GM12892 (cell line): ENCODE measurements around the gene NOVA2.

Source experiments
- POLR2AphosphoS5 ChIP-seq: IDR thresholded peaks from 2 replicates; pipeline ENCODE4 v1.6.1; 2011; ENCODE audit warnings: low read depth, low read length, control low read depth
- TAF1 ChIP-seq: IDR thresholded peaks from 2 replicates; pipeline ENCODE4 v1.6.1; 2011; ENCODE audit warnings: low read depth, mild to moderate bottlenecking, control low read depth, low read length, borderline replicate concordance

DNA sequence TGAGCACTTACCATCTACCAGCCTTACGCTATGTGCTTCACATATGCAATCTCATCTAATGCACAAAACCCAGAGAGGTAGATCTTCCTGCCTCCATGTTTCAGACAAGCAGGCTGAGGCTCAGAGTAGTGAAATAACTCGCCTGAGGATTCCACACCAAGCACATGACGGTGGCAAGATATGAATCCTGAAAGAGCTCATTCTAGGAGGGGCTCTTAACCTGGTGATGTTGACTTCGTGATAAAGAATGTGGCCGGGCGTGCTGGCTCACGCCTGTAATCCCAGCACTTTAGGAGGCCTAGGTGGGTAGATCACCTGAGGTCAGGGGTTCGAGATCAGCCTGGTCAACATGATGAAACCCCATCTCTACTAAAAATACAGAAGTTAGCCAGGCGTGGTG lies 5.0 kb downstream of the NOVA2 start:
- TF ChIP-seq POLR2AphosphoS5: no peak
- no peak for TF ChIP-seq TAF1
